Endothelial cell of umbilical vein (primary cell): ENCODE measurements around the gene MIER2. TPM values are rescaled to one million over a fixed set of nuclear protein-coding genes. Genes with fewer than 3 reads are reported as not detected.

Experiments used
- BruUV-seq: library from RNA; stranded (reverse); fragments of 400-500 nt; replicated peaks from 2 replicates; lab custom pipeline; 2021; lab: Mats Ljungman, UMichigan
- CTCF ChIA-PET: fragments of 300-600, 350-600 bp; sonication (Branson Sonifier 250); formaldehyde crosslinking; loops from one replicate; lab custom pipeline; 2021; ENCODE audit warnings: antibody characterized with exemption, inconsistent platforms; lab: Charles Lee
- POLR2A ChIA-PET: fragments of 300-600, 350-600 bp; sonication (Branson Sonifier 250); formaldehyde crosslinking; loops from one replicate; lab custom pipeline; 2021; ENCODE audit warnings: antibody characterized with exemption, inconsistent platforms; lab: Charles Lee
- DNase-seq: peaks from one replicate; pipeline ENCODE4 v3.0.0-alpha.2; 2011; ENCODE audit warnings: low read depth, low spot score
- FAIRE-seq: peaks from 2 replicates; lab custom pipeline; 2011; peaks lifted over from hg19 to GRCh38; lab: Jason Lieb, UNC
- H2AFZ ChIP-seq: 2 replicates; pipeline ENCODE4 v1.6.0; 2012; ENCODE audit warnings: low read depth, low read length, control low read depth, inconsistent platforms
- H3K27ac ChIP-seq: 2 replicates; pipeline ENCODE4 v1.5.1; 2011; ENCODE audit warnings: low read depth, mild to moderate bottlenecking, control low read depth, low read length, moderate library complexity; ENCODE audit not compliant: insufficient read depth
- H3K27me3 ChIP-seq, 2 experiments: 2 replicates each; pipeline versions ENCODE4 v1.6.0 to v1.6.1; 2011; ENCODE audit warnings: low read length in 2 of 2, mixed read lengths in 1 of 2; ENCODE audit not compliant: control insufficient read depth in 2 of 2, insufficient read depth in 2 of 2
- H3K36me3 ChIP-seq, 2 experiments: 2 replicates in 1 of 2; 3 replicates in 1 of 2; pipeline ENCODE4 v1.5.1; 2011; ENCODE audit warnings: low read length in 2 of 2, mild to moderate bottlenecking in 1 of 2, moderate library complexity in 1 of 2; ENCODE audit not compliant: control insufficient read depth in 2 of 2, insufficient read depth in 2 of 2; ENCODE audit errors: extremely low read depth in 1 of 2
- H3K4me1 ChIP-seq: 3 replicates; pipeline ENCODE4 v1.5.1; 2011; ENCODE audit warnings: mild to moderate bottlenecking, low read length; ENCODE audit not compliant: control insufficient read depth, insufficient read depth; ENCODE audit errors: extremely low read depth
- H3K4me2 ChIP-seq: 2 replicates; pipeline ENCODE4 v1.6.1; 2011; ENCODE audit warnings: low read length, control low read depth, mixed read lengths; ENCODE audit not compliant: insufficient read depth
- H3K4me3 ChIP-seq, 3 experiments: fragments of 200-600 bp in 1 of 3; sonication (generic), shearing (Covaris generic) in 1 of 3; replicated peaks in 1 of 3; 2 replicates each; pipeline ENCODE4 v1.5.1; 2011 to 2016; ENCODE audit warnings: control low read depth in 3 of 3, low read length in 3 of 3, mild to moderate bottlenecking in 2 of 3, inconsistent platforms in 1 of 3, low read depth in 1 of 3, moderate library complexity in 1 of 3; ENCODE audit not compliant: insufficient read depth in 1 of 3
- H3K79me2 ChIP-seq: 2 replicates; pipeline ENCODE4 v1.6.0; 2012; ENCODE audit warnings: low read length, inconsistent platforms; ENCODE audit not compliant: control insufficient read depth, insufficient read depth
- H3K9ac ChIP-seq: replicated peaks from 2 replicates; pipeline ENCODE3; 2011; ENCODE audit warnings: low read length, control low read depth; ENCODE audit not compliant: insufficient read depth; ENCODE audit errors: extremely low read depth
- H3K9me1 ChIP-seq: replicated peaks from 3 replicates; pipeline ENCODE4 v1.6.0; 2011; ENCODE audit warnings: mild to moderate bottlenecking, low read length; ENCODE audit not compliant: control insufficient read depth, insufficient read depth; ENCODE audit errors: extremely low read depth
- H3K9me3 ChIP-seq: replicated peaks from 2 replicates; pipeline ENCODE4 v1.5.1; 2012; ENCODE audit warnings: low read length, inconsistent platforms; ENCODE audit not compliant: control insufficient read depth, insufficient read depth
- H4K20me1 ChIP-seq: replicated peaks from 2 replicates; pipeline ENCODE3; 2011; ENCODE audit warnings: mild to moderate bottlenecking, low read length; ENCODE audit not compliant: control insufficient read depth, insufficient read depth; ENCODE audit errors: extremely low read depth
- FOS ChIP-seq: IDR thresholded peaks from 2 replicates; pipeline ENCODE4 v1.6.1; 2011; ENCODE audit warnings: mild to moderate bottlenecking, low read length, moderate library complexity, borderline replicate concordance; ENCODE audit not compliant: insufficient read depth
- GATA2 ChIP-seq: IDR thresholded peaks from 2 replicates; pipeline ENCODE4 v1.7.0; 2011; ENCODE audit warnings: low read depth, mild to moderate bottlenecking, moderate library complexity, mixed read lengths, low read length; ENCODE audit not compliant: insufficient read length, insufficient read depth
- JUN ChIP-seq: IDR thresholded peaks from 2 replicates; pipeline ENCODE4 v1.6.1; 2011; ENCODE audit warnings: borderline replicate concordance, low read depth; ENCODE audit not compliant: insufficient read length, insufficient read depth
- MYC ChIP-seq: IDR thresholded peaks from one replicate; pipeline ENCODE4 v1.6.1; 2011; ENCODE audit warnings: mild to moderate bottlenecking, low read depth, low read length
- POLR2A ChIP-seq: IDR thresholded peaks from 2 replicates; pipeline ENCODE4 v1.6.1; 2012; ENCODE audit warnings: low read depth, mild to moderate bottlenecking, control low read depth, low read length
- POLR2AphosphoS5 ChIP-seq: IDR thresholded peaks from 2 replicates; pipeline ENCODE4 v1.6.1; 2012; ENCODE audit warnings: low read depth, mild to moderate bottlenecking, control low read depth, low read length, moderate library complexity; ENCODE audit not compliant: insufficient read depth
- dilution Hi-C: fragments of 300-500 bp; cut with MboI; formaldehyde crosslinking; loops from one replicate; pipeline ENCODE4 v1.15.0; 2019; ENCODE audit warnings: low sequenced_read_pairs; ENCODE audit not compliant: extremely low pct_ligation_motif_present
- intact Hi-C: fragments of 100-400 bp; cut with micrococcal nuclease; formaldehyde crosslinking; loops from one replicate; pipeline ENCODE4 v1.10.0; 2022
- polyA plus RNA-seq, 4 experiments: library from polyadenylated mRNA; depleted of rRNA in 3 of 4; stranded (reverse) in 3 of 4; unstranded in 1 of 4; fragments of >200 nt; gene quantifications; 2 replicates each; pipeline versions ENCODE4 v1.2.1 to v1.2.3, GENCODE V29; 2011 to 2012; ENCODE audit warnings: missing spikeins in 1 of 4
- total RNA-seq: library from RNA; stranded (reverse); gene quantifications from 2 replicates; pipeline ENCODE4 v1.2.3, GENCODE V29; 2021
- TF ChIP-seq, protein P1 (sequence below): IDR thresholded peaks from 2 replicates; pipeline ENCODE4 v1.6.1; 2011; ENCODE audit not compliant: insufficient read depth, insufficient read length
- TF ChIP-seq, protein P2 (sequence below), 2 donors: IDR thresholded peaks; 1 replicate in 1 of 2; 2 replicates in 1 of 2; pipeline ENCODE4 v1.5.1; 2011; ENCODE audit warnings: low read length in 2 of 2, mild to moderate bottlenecking in 2 of 2, moderate library complexity in 2 of 2, control low read depth in 1 of 2, inconsistent platforms in 1 of 2, low read depth in 1 of 2; ENCODE audit not compliant: insufficient read depth in 1 of 2; ENCODE audit errors: extremely low read depth in 1 of 2

MIER2 gene
- total and polyA plus RNA-seq, 2 donors (not counting 3 experiments of a cell fraction or from before 2014, with no cell fraction given): 20.3 to 44.9 TPM

DNA sequence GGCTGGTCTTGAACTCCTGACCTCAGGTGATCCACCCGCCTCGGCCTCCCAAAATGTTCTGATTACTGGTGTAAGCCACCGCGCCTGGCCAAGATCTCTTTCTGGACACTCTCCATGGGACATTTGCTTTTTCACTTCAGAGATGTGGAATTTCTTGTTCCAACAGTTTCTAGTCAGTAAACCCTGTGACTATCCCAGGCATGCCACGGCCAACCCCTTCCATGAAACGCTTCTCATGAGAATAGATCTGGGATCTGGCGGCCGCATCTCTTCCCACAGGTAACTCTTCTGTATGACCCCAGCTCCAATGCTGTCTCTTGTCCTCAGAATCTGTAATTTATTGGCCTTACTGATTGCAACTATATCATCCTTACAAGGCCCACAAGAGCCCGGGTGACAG, 69.6 kb downstream of the MIER2 start:
- ChIA-PET POLR2A (no interaction called here), CTCF (no interaction called here)
- H4K20me1 ChIP-seq: no peaks in the 10 kb centered on the region
- H3K4me3 ChIP-seq: no peak overlapping the region
- DNase-seq: no peak
- no peak overlapping the region for H3K4me2 ChIP-seq
- H3K9me3 ChIP-seq: no peaks in the 10 kb centered on the region
- TF ChIP-seq, protein P1, sequence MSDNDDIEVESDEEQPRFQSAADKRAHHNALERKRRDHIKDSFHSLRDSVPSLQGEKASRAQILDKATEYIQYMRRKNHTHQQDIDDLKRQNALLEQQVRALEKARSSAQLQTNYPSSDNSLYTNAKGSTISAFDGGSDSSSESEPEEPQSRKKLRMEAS: no peak
- TF ChIP-seq MYC: no peak
- TF ChIP-seq, protein P2, sequence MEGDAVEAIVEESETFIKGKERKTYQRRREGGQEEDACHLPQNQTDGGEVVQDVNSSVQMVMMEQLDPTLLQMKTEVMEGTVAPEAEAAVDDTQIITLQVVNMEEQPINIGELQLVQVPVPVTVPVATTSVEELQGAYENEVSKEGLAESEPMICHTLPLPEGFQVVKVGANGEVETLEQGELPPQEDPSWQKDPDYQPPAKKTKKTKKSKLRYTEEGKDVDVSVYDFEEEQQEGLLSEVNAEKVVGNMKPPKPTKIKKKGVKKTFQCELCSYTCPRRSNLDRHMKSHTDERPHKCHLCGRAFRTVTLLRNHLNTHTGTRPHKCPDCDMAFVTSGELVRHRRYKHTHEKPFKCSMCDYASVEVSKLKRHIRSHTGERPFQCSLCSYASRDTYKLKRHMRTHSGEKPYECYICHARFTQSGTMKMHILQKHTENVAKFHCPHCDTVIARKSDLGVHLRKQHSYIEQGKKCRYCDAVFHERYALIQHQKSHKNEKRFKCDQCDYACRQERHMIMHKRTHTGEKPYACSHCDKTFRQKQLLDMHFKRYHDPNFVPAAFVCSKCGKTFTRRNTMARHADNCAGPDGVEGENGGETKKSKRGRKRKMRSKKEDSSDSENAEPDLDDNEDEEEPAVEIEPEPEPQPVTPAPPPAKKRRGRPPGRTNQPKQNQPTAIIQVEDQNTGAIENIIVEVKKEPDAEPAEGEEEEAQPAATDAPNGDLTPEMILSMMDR (IDR thresholded peaks at IDR 0.05; ENCODE audit: extremely low read depth in 1 of 2, insufficient read depth in 1 of 2, low read depth in 1 of 2, low read length in 2 of 2): no peak
- TF ChIP-seq POLR2AphosphoS5: no peak
- no peak for TF ChIP-seq JUN
- no peak for TF ChIP-seq GATA2
- TF ChIP-seq POLR2A: no peak
- no peak for TF ChIP-seq FOS
- H3K79me2 ChIP-seq: no peaks in the 10 kb centered on the region
- intact Hi-C loops (no loop called here), dilution Hi-C loops (no loop called here)
- no peak for FAIRE-seq
- no peaks in the 10 kb centered on the region for H3K36me3 ChIP-seq
- H3K4me1 ChIP-seq: no peaks in the 10 kb centered on the region
- H3K27ac ChIP-seq: no peak overlapping the region
- H3K27me3 ChIP-seq: no peaks in the 10 kb centered on the region
- H3K9ac ChIP-seq: no peak overlapping the region
- no peaks in the 10 kb centered on the region for H3K9me1 ChIP-seq
- BruUV-seq: no TSS peak
- no peak overlapping the region for H2AFZ ChIP-seq
